ENCODE results near the gene DPP6.
A peak's percentile ranks its signal among the peaks of the same experiment; 100 is the strongest.

Gene DPP6

GRCh38 chr7:154744256-154744860 lies 692.2 kb downstream of the DPP6 start:
- no peak overlapping the region for H3K4me3 ChIP-seq (ENCODE audit: low read length)
- no peak overlapping the region for H2BK5ac ChIP-seq (ENCODE audit: low read length)
- no peaks in the 10 kb centered on the region for H3K79me1 ChIP-seq (ENCODE audit: low read length)
- no peaks in the 10 kb centered on the region for H3K79me2 ChIP-seq (ENCODE audit: control insufficient read depth, insufficient read depth, low read length)
- no peaks in the 10 kb centered on the region for H3K27me3 ChIP-seq (ENCODE audit: insufficient read depth, low read length, poor library complexity)
- H3K4ac ChIP-seq (ENCODE audit: low read depth, low read length), result no peak overlapping the region
- no peak overlapping the region for H4K8ac ChIP-seq (ENCODE audit: low read depth, low read length)
- H2BK120ac ChIP-seq (ENCODE audit: low read depth, low read length), result no peak overlapping the region
- no peak overlapping the region for H2AK5ac ChIP-seq (ENCODE audit: low read length)
- no peak overlapping the region for H3K18ac ChIP-seq (ENCODE audit: low read length)
- no peak overlapping the region for H3K4me2 ChIP-seq (ENCODE audit: low read length)
- H3K23ac ChIP-seq (ENCODE audit: low read length), result no peak overlapping the region
- no peak overlapping the region for H3K27ac ChIP-seq (ENCODE audit: low read depth, low read length)
- no peak overlapping the region for H3K56ac ChIP-seq (ENCODE audit: low read length)
- DNase-seq, result peak; percentile 90
- peaks cover 3% of the 10 kb centered on the region for H3K4me1 ChIP-seq (ENCODE audit: control insufficient read depth, low read depth, low read length)
- no peaks in the 10 kb centered on the region for H3K36me3 ChIP-seq (ENCODE audit: control insufficient read depth, insufficient read depth, low read length)
- H3K9ac ChIP-seq (ENCODE audit: low read length), result no peak overlapping the region
- H4K5ac ChIP-seq (ENCODE audit: low read length), result no peak overlapping the region
- no peak overlapping the region for H2BK15ac ChIP-seq (replicated peaks; ENCODE audit: low read depth)
- no CpG with 5 or more reads among the region's 15 CpGs for WGBS (ENCODE audit: extremely low coverage, insufficient coverage, low lambda C conversion rate)

GRCh38 chr7:154744861-154745258 lies 692.7 kb downstream of the DPP6 start:
- no peak overlapping the region for H3K4ac ChIP-seq (ENCODE audit: low read depth, low read length)
- H4K5ac ChIP-seq (ENCODE audit: low read length), result no peak overlapping the region
- DNase-seq, result peak; percentile 7
- no peak overlapping the region for H2BK120ac ChIP-seq (ENCODE audit: low read depth, low read length)
- no peak overlapping the region for H2BK5ac ChIP-seq (ENCODE audit: low read length)
- H3K4me2 ChIP-seq (ENCODE audit: low read length), result no peak overlapping the region
- H3K79me2 ChIP-seq (ENCODE audit: control insufficient read depth, insufficient read depth, low read length), result no peaks in the 10 kb centered on the region
- H3K4me3 ChIP-seq (ENCODE audit: low read length), result no peak overlapping the region
- H3K56ac ChIP-seq (ENCODE audit: low read length), result no peak overlapping the region
- H2AK5ac ChIP-seq (ENCODE audit: low read length), result no peak overlapping the region
- no peak overlapping the region for H4K8ac ChIP-seq (ENCODE audit: low read depth, low read length)
- no peak overlapping the region for H3K9ac ChIP-seq (ENCODE audit: low read length)
- H3K23ac ChIP-seq (ENCODE audit: low read length), result no peak overlapping the region
- no peak overlapping the region for H3K18ac ChIP-seq (ENCODE audit: low read length)
- no peak overlapping the region for H2BK15ac ChIP-seq (replicated peaks; ENCODE audit: low read depth)
- no peak overlapping the region for H3K27ac ChIP-seq (ENCODE audit: low read depth, low read length)
- no peaks in the 10 kb centered on the region for H3K27me3 ChIP-seq (ENCODE audit: insufficient read depth, low read length, poor library complexity)
- H3K79me1 ChIP-seq (ENCODE audit: low read length), result no peaks in the 10 kb centered on the region
- peaks cover 3% of the 10 kb centered on the region for H3K4me1 ChIP-seq (ENCODE audit: control insufficient read depth, low read depth, low read length)
- WGBS (ENCODE audit: extremely low coverage, insufficient coverage, low lambda C conversion rate), result no CpG with 5 or more reads among the region's 3 CpGs
- H3K36me3 ChIP-seq (ENCODE audit: control insufficient read depth, insufficient read depth, low read length), result no peaks in the 10 kb centered on the region

GRCh38 chr7:154746571-154747360 lies 694.6 kb downstream of the DPP6 start:
- no peak overlapping the region for H2AK5ac ChIP-seq (ENCODE audit: low read length)
- no peaks in the 10 kb centered on the region for H3K27me3 ChIP-seq (ENCODE audit: insufficient read depth, low read length, poor library complexity)
- no peak overlapping the region for H2BK15ac ChIP-seq (replicated peaks; ENCODE audit: low read depth)
- H3K4me3 ChIP-seq (ENCODE audit: low read length), result no peak overlapping the region
- no peak overlapping the region for H3K27ac ChIP-seq (ENCODE audit: low read depth, low read length)
- no peaks in the 10 kb centered on the region for H3K79me1 ChIP-seq (ENCODE audit: low read length)
- H4K5ac ChIP-seq (ENCODE audit: low read length), result no peak overlapping the region
- H3K4me1 ChIP-seq (ENCODE audit: control insufficient read depth, low read depth, low read length), result peaks cover 3% of the 10 kb centered on the region
- H3K56ac ChIP-seq (ENCODE audit: low read length), result no peak overlapping the region
- no peak overlapping the region for H3K4me2 ChIP-seq (ENCODE audit: low read length)
- no peak overlapping the region for H3K23ac ChIP-seq (ENCODE audit: low read length)
- H2BK5ac ChIP-seq (ENCODE audit: low read length), result no peak overlapping the region
- H3K9ac ChIP-seq (ENCODE audit: low read length), result no peak overlapping the region
- H3K79me2 ChIP-seq (ENCODE audit: control insufficient read depth, insufficient read depth, low read length), result no peaks in the 10 kb centered on the region
- no CpG with 5 or more reads among the region's 5 CpGs for WGBS (ENCODE audit: extremely low coverage, insufficient coverage, low lambda C conversion rate)
- no peak overlapping the region for H4K8ac ChIP-seq (ENCODE audit: low read depth, low read length)
- H3K36me3 ChIP-seq (ENCODE audit: control insufficient read depth, insufficient read depth, low read length), result no peaks in the 10 kb centered on the region
- no peak overlapping the region for H2BK120ac ChIP-seq (ENCODE audit: low read depth, low read length)
- no peak for DNase-seq
- no peak overlapping the region for H3K4ac ChIP-seq (ENCODE audit: low read depth, low read length)
- no peak overlapping the region for H3K18ac ChIP-seq (ENCODE audit: low read length)

- Histone ChIP-seq H3K56ac (ENCODE audit: low read length) (no peak overlapping the region), H3K23ac (ENCODE audit: low read length) (no peak overlapping the region), H3K4me3 (ENCODE audit: low read length) (no peak overlapping the region), H3K9ac (ENCODE audit: low read length) (no peak overlapping the region), H3K4me1 (ENCODE audit: control insufficient read depth, low read depth, low read length) (peaks cover 3% of the 10 kb centered on the region), H3K79me2 (ENCODE audit: control insufficient read depth, insufficient read depth, low read length) (no peaks in the 10 kb centered on the region), H4K5ac (ENCODE audit: low read length) (no peak overlapping the region), H3K4me2 (ENCODE audit: low read length) (no peak overlapping the region), H3K27me3 (ENCODE audit: insufficient read depth, low read length, poor library complexity) (no peaks in the 10 kb centered on the region), H2BK15ac (replicated peaks; ENCODE audit: low read depth) (no peak overlapping the region), H2AK5ac (ENCODE audit: low read length) (no peak overlapping the region), H3K79me1 (ENCODE audit: low read length) (no peaks in the 10 kb centered on the region), H3K4ac (ENCODE audit: low read depth, low read length) (no peak overlapping the region), H3K18ac (ENCODE audit: low read length) (no peak overlapping the region), H3K27ac (ENCODE audit: low read depth, low read length) (no peak overlapping the region), H3K36me3 (ENCODE audit: control insufficient read depth, insufficient read depth, low read length) (no peaks in the 10 kb centered on the region), H4K8ac (ENCODE audit: low read depth, low read length) (no peak overlapping the region), H2BK120ac (ENCODE audit: low read depth, low read length) (no peak overlapping the region), H2BK5ac (ENCODE audit: low read length) (no peak overlapping the region)
- WGBS (ENCODE audit: extremely low coverage, insufficient coverage, low lambda C conversion rate), result no CpG with 5 or more reads among the region's 26 CpGs
- DNase-seq, result no peak
Measured at GRCh38 chr7:154748089-154748786, 696.0 kb downstream of the DPP6 start.

GRCh38 chr7:154750353-154750801 lies 698.2 kb downstream of the DPP6 start:
- Histone ChIP-seq H3K56ac (ENCODE audit: low read length) (no peak overlapping the region), H3K4ac (ENCODE audit: low read depth, low read length) (no peak overlapping the region), H3K36me3 (ENCODE audit: control insufficient read depth, insufficient read depth, low read length) (no peaks in the 10 kb centered on the region), H4K5ac (ENCODE audit: low read length) (no peak overlapping the region), H2AK5ac (ENCODE audit: low read length) (no peak overlapping the region), H3K27me3 (ENCODE audit: insufficient read depth, low read length, poor library complexity) (no peaks in the 10 kb centered on the region), H2BK5ac (ENCODE audit: low read length) (no peak overlapping the region), H2BK15ac (replicated peaks; ENCODE audit: low read depth) (no peak overlapping the region), H3K4me3 (ENCODE audit: low read length) (no peak overlapping the region), H3K4me2 (ENCODE audit: low read length) (no peak overlapping the region), H3K9ac (ENCODE audit: low read length) (no peak overlapping the region), H3K79me1 (ENCODE audit: low read length) (no peaks in the 10 kb centered on the region), H2BK120ac (ENCODE audit: low read depth, low read length) (no peak overlapping the region), H3K27ac (ENCODE audit: low read depth, low read length) (no peak overlapping the region), H4K8ac (ENCODE audit: low read depth, low read length) (no peak overlapping the region), H3K18ac (ENCODE audit: low read length) (no peak overlapping the region), H3K79me2 (ENCODE audit: control insufficient read depth, insufficient read depth, low read length) (no peaks in the 10 kb centered on the region), H3K23ac (ENCODE audit: low read length) (no peak overlapping the region), H3K4me1 (ENCODE audit: control insufficient read depth, low read depth, low read length) (no peaks in the 10 kb centered on the region)
- no CpG with 5 or more reads among the region's 27 CpGs for WGBS (ENCODE audit: extremely low coverage, insufficient coverage, low lambda C conversion rate)
- DNase-seq, result no peak
